ENCODE measurements around the gene WNT1. TPM values are rescaled to one million over a fixed set of nuclear protein-coding genes. Genes with fewer than 3 reads are reported as not detected.

WNT1 gene
- polyA plus RNA-seq, 1 donor from 2014 or later = not detected

- H3K9me2 ChIP-seq (ENCODE audit: insufficient read depth, low read length) = no peaks in the 10 kb centered on the region
- no peaks in the 10 kb centered on the region for H3K9me3 ChIP-seq (ENCODE audit: low read length)
- no peak for TF ChIP-seq EP300 (conservative IDR thresholded peaks at IDR 0.05; ENCODE audit: poor library complexity, severe bottlenecking)
- TF ChIP-seq MXI1 (conservative IDR thresholded peaks at IDR 0.05; ENCODE audit: poor library complexity, severe bottlenecking) = no peak
- H3K4me2 ChIP-seq (ENCODE audit: low read length) = no peak overlapping the region
- peaks cover 45% of the 10 kb centered on the region for H3K79me2 ChIP-seq (replicated peaks; ENCODE audit: insufficient read depth, low read length)
- H3K9ac ChIP-seq (ENCODE audit: low read length) = no peak overlapping the region
- H3K4me3 ChIP-seq (ENCODE audit: low read length) = peak overlapping the region; percentile 90
- H3F3A ChIP-seq (ENCODE audit: insufficient read depth, low read length, poor library complexity, severe bottlenecking) = no peaks in the 10 kb centered on the region
- H2AFZ ChIP-seq (ENCODE audit: low read depth, low read length) = no peak overlapping the region
- peaks cover 12% of the 10 kb centered on the region for H3K36me3 ChIP-seq (ENCODE audit: insufficient read depth, low read length)
- no peaks in the 10 kb centered on the region for H3K27me3 ChIP-seq (ENCODE audit: insufficient read depth, low read depth, low read length)
- no peak overlapping the region for H3K27ac ChIP-seq (ENCODE audit: low read length)
- peaks cover 19% of the 10 kb centered on the region for H4K20me1 ChIP-seq (ENCODE audit: insufficient read depth)
Measured at GRCh38 chr12:48954061-48954460, 24.1 kb upstream of the WNT1 start.

GRCh38 chr12:48954841-48955501 lies 23.2 kb upstream of the WNT1 start:
- Histone ChIP-seq H3K4me2 (ENCODE audit: low read length) (peak overlapping the region; percentile 93), H3K9ac (ENCODE audit: low read length) (no peak overlapping the region)

More at GRCh38 chr12:48954841-48955501, 23.2 kb upstream of the WNT1 start:
- TF ChIP-seq REST (IDR thresholded peaks at IDR 0.05; ENCODE audit: borderline replicate concordance) = no peak
- no peak for TF ChIP-seq SMC3 (conservative IDR thresholded peaks at IDR 0.05; ENCODE audit: poor library complexity)
- H3K4me3 ChIP-seq (ENCODE audit: low read length) = peak overlapping the region; percentile 90
- no peaks in the 10 kb centered on the region for H3K27me3 ChIP-seq (ENCODE audit: insufficient read depth, low read depth, low read length)
- no peaks in the 10 kb centered on the region for H3F3A ChIP-seq (ENCODE audit: insufficient read depth, low read length, poor library complexity, severe bottlenecking)
- peaks cover 45% of the 10 kb centered on the region for H3K79me2 ChIP-seq (replicated peaks; ENCODE audit: insufficient read depth, low read length)
- no peak overlapping the region for H2AFZ ChIP-seq (ENCODE audit: low read depth, low read length)
- H4K20me1 ChIP-seq (ENCODE audit: insufficient read depth) = peaks cover 19% of the 10 kb centered on the region
- H3K9me3 ChIP-seq (ENCODE audit: low read length) = no peaks in the 10 kb centered on the region
- no peak overlapping the region for H3K27ac ChIP-seq (ENCODE audit: low read length)
- no peaks in the 10 kb centered on the region for H3K9me2 ChIP-seq (ENCODE audit: insufficient read depth, low read length)
- H3K36me3 ChIP-seq (ENCODE audit: insufficient read depth, low read length) = peaks cover 12% of the 10 kb centered on the region
